CD4-positive, alpha-beta T cell (primary cell): ENCODE data around the gene CACNG7. TPM values are rescaled to one million over a fixed set of nuclear protein-coding genes. Genes with fewer than 3 reads are reported as not detected.

Source experiments
- ATAC-seq: fragments of 200-7000 bp; cut with Tn5 transposase; one replicate; pipeline ENCODE4 v1.10.0; 2022; ENCODE audit warnings: mild to moderate bottlenecking; ENCODE audit not compliant: poor library complexity
- CTCF ChIA-PET: fragments of 350-600 bp; sonication (Branson Sonifier 250); formaldehyde crosslinking; loops from one replicate; lab custom pipeline; 2021; ENCODE audit warnings: antibody characterized with exemption, inconsistent platforms; lab: Charles Lee
- POLR2A ChIA-PET: fragments of 350-600 bp; sonication (Branson Sonifier 250); formaldehyde crosslinking; loops from one replicate; lab custom pipeline; 2021; ENCODE audit warnings: antibody characterized with exemption, inconsistent platforms; lab: Charles Lee
- DNase-seq, 14 experiments: peaks; one replicate each; pipeline ENCODE4 v3.0.0-alpha.2; 2013 to 2020; ENCODE audit warnings: mixed read lengths in 2 of 14
- H3K27ac ChIP-seq, 2 donors: one replicate each; pipeline versions ENCODE4 v1.5.1 to v1.7.0; 2013; ENCODE audit warnings: low read length in 2 of 2, low read depth in 1 of 2, mild to moderate bottlenecking in 1 of 2
- H3K27me3 ChIP-seq, 2 experiments: 1 replicate in 1 of 2; 2 replicates in 1 of 2; pipeline versions ENCODE4 v1.6.1 to v1.7.0; 2013; ENCODE audit warnings: low read length in 2 of 2, control low read depth in 1 of 2, mild to moderate bottlenecking in 1 of 2, moderate library complexity in 1 of 2; ENCODE audit not compliant: insufficient read depth in 2 of 2, control insufficient read depth in 1 of 2
- H3K36me3 ChIP-seq: one replicate; pipeline ENCODE4 v1.6.1; 2013; ENCODE audit warnings: low read length, control low read depth; ENCODE audit not compliant: insufficient read depth
- H3K4me1 ChIP-seq: one replicate; pipeline ENCODE4 v1.6.1; 2013; ENCODE audit warnings: low read length, control low read depth; ENCODE audit not compliant: insufficient read depth
- H3K4me3 ChIP-seq: one replicate; pipeline ENCODE4 v1.5.1; 2013; ENCODE audit warnings: mild to moderate bottlenecking, low read length, moderate library complexity
- H3K9me3 ChIP-seq, 2 experiments: 1 replicate in 1 of 2; 2 replicates in 1 of 2; pipeline versions ENCODE4 v1.6.1 to v1.7.0; 2013; ENCODE audit warnings: low read length in 2 of 2, mild to moderate bottlenecking in 2 of 2, control low read depth in 1 of 2, moderate library complexity in 1 of 2; ENCODE audit not compliant: control insufficient read depth in 1 of 2, insufficient read depth in 1 of 2
- H3K27ac Mint-ChIP-seq: one replicate; pipeline ENCODE4 v1.8.0; 2020; ENCODE audit warnings: mixed read lengths
- H3K27me3 Mint-ChIP-seq: one replicate; pipeline ENCODE4 v1.8.0; 2021; ENCODE audit warnings: mixed read lengths
- H3K36me3 Mint-ChIP-seq: one replicate; pipeline ENCODE4 v1.8.0; 2021; ENCODE audit warnings: low read depth, mixed read lengths
- H3K4me1 Mint-ChIP-seq: one replicate; pipeline ENCODE4 v1.8.0; 2021; ENCODE audit warnings: low read depth, mixed read lengths
- H3K4me3 Mint-ChIP-seq: one replicate; pipeline ENCODE4 v1.8.0; 2020; ENCODE audit warnings: mild to moderate bottlenecking, mixed read lengths
- H3K9me3 Mint-ChIP-seq: one replicate; pipeline ENCODE4 v1.8.0; 2020; ENCODE audit warnings: mixed read lengths
- intact Hi-C, 2 experiments: fragments of 100-400 bp; cut with DNase I in 1 of 2; cut with micrococcal nuclease in 1 of 2; formaldehyde crosslinking; loops; one replicate each; pipeline versions ENCODE4 v1.15.1 to v1.9.0; 2023 to 2025; cut with DNase I, micrococcal nuclease
- total RNA-seq, 174 experiments: library from RNA in 2 of 174; stranded (reverse) in 2 of 174; gene quantifications; one replicate each; pipeline ENCODE4 v1.2.3 and lab custom pipeline; 2021 to 2026
- TF ChIP-seq, protein P1 (sequence below): fragments of 200-600 bp; IDR thresholded peaks from one replicate; pipeline ENCODE4 v1.8.0; 2022; ENCODE audit warnings: antibody characterized with exemption, mild to moderate bottlenecking

Gene CACNG7
- total RNA-seq, 2 experiments from 2014 or later: not detected

- POLR2A ChIA-PET: no interaction called here
- DNase-seq (no peak), ATAC-seq (no peak)
- Mint-ChIP-seq H3K9me3 (no peaks in the 10 kb centered on the region), H3K4me1 (no peaks in the 10 kb centered on the region), H3K27ac (no peak overlapping the region), H3K27me3 (peaks cover 74% of the 10 kb centered on the region), H3K4me3 (no peak overlapping the region), H3K36me3 (no peaks in the 10 kb centered on the region)
- intact Hi-C loops: no loop called here
- Histone ChIP-seq H3K4me3 (no peak overlapping the region), H3K36me3 (no peaks in the 10 kb centered on the region), H3K27ac (no peak overlapping the region), H3K4me1 (no peaks in the 10 kb centered on the region), H3K27me3 (peaks cover 29 to 38% of the 10 kb centered on the region in 2 experiments), H3K9me3 (peaks cover 0 to 26% of the 10 kb centered on the region in 2 experiments)
- CTCF ChIA-PET: no interaction called here
- TF ChIP-seq, protein P1, sequence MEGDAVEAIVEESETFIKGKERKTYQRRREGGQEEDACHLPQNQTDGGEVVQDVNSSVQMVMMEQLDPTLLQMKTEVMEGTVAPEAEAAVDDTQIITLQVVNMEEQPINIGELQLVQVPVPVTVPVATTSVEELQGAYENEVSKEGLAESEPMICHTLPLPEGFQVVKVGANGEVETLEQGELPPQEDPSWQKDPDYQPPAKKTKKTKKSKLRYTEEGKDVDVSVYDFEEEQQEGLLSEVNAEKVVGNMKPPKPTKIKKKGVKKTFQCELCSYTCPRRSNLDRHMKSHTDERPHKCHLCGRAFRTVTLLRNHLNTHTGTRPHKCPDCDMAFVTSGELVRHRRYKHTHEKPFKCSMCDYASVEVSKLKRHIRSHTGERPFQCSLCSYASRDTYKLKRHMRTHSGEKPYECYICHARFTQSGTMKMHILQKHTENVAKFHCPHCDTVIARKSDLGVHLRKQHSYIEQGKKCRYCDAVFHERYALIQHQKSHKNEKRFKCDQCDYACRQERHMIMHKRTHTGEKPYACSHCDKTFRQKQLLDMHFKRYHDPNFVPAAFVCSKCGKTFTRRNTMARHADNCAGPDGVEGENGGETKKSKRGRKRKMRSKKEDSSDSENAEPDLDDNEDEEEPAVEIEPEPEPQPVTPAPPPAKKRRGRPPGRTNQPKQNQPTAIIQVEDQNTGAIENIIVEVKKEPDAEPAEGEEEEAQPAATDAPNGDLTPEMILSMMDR: no peak
Measured at GRCh38 chr19:53944933-53945332, 35.9 kb downstream of the CACNG7 start.

- DNase-seq (no peak), ATAC-seq (no peak)
- Histone ChIP-seq H3K36me3 (no peaks in the 10 kb centered on the region), H3K4me3 (no peak overlapping the region), H3K9me3 (peaks cover 0 to 26% of the 10 kb centered on the region in 2 experiments), H3K27me3 (peaks cover 26 to 38% of the 10 kb centered on the region in 2 experiments), H3K4me1 (no peaks in the 10 kb centered on the region), H3K27ac (no peak overlapping the region)
- no peaks in the 10 kb centered on the region for H3K9me3 Mint-ChIP-seq
- CTCF ChIA-PET: no interaction called here
- POLR2A ChIA-PET: no interaction called here
- intact Hi-C loops: no loop called here
- TF ChIP-seq, protein P1: no peak
- H3K27me3 Mint-ChIP-seq: peaks cover 68% of the 10 kb centered on the region
- H3K36me3 Mint-ChIP-seq: no peaks in the 10 kb centered on the region
- H3K4me3 Mint-ChIP-seq: no peak overlapping the region
- H3K4me1 Mint-ChIP-seq: no peaks in the 10 kb centered on the region
- H3K27ac Mint-ChIP-seq: no peak overlapping the region
Measured at GRCh38 chr19:53945441-53945840, 36.4 kb downstream of the CACNG7 start.

GRCh38 chr19:53945998-53946397, 36.9 kb downstream of the CACNG7 start:
- ChIA-PET POLR2A (no interaction called here), CTCF (no interaction called here)
- no peak overlapping the region for H3K27ac Mint-ChIP-seq
- peaks cover 65% of the 10 kb centered on the region for H3K27me3 Mint-ChIP-seq
- no peaks in the 10 kb centered on the region for H3K36me3 Mint-ChIP-seq
- H3K9me3 Mint-ChIP-seq: no peaks in the 10 kb centered on the region
- TF ChIP-seq, protein P1: no peak
- no peaks in the 10 kb centered on the region for H3K4me1 Mint-ChIP-seq
- ATAC-seq (no peak), DNase-seq (no peak)
- no peak overlapping the region for H3K4me3 Mint-ChIP-seq
- intact Hi-C loops: no loop called here
- no peaks in the 10 kb centered on the region for H3K4me1 ChIP-seq
- H3K27ac ChIP-seq: no peak overlapping the region
- no peaks in the 10 kb centered on the region for H3K36me3 ChIP-seq
- H3K27me3 ChIP-seq: peaks cover 25 to 38% of the 10 kb centered on the region in 2 experiments
- H3K4me3 ChIP-seq: no peak overlapping the region
- H3K9me3 ChIP-seq: peaks cover 0 to 26% of the 10 kb centered on the region in 2 experiments
